Measurements from ENCODE around the gene RPS6KA6.
"Not testable (repeated sequence)": the region's sequence is repeated elsewhere in the genome, so short reads cannot be mapped to it uniquely, and the experiment has no call there.

The RPS6KA6 gene

DNA sequence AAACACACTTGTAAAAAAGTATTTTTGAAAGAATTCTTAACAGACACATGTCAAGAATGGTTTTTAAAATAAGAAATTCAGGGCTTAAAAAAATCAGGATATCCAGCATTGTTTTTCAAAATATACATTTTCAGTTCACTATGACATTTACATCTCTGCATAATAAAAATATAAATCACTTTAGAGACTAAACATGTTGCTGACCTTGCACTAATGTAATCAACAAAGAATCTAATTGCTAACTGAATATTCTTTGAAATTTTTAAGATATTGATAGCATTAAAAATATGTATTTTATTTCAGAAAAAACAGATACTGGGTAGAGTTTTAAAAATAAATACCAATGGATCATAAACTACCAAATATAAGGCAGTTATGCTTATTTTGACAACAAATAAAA is 26.4 kb downstream of the RPS6KA6 start:
- DNase-seq, result no peak

DNA sequence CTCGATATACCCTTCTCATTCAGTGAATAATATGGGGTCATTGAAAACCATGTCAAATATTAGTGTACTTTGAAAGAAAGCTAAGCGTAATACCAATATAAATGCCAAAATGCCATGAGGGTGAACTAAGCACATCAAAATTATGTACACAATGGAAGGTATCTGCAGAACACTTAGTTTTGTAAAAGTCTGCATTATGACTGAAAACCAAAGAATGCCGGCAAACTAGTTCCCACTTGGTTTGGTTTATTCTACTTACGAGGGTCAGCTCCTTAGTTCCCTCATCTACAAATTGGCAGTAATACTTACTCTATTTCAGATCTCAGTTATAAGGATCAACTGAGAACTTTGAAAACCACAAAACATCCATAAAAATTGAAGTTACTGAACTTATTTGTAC is 27.3 kb downstream of the RPS6KA6 start:
- no peak for DNase-seq

DNA sequence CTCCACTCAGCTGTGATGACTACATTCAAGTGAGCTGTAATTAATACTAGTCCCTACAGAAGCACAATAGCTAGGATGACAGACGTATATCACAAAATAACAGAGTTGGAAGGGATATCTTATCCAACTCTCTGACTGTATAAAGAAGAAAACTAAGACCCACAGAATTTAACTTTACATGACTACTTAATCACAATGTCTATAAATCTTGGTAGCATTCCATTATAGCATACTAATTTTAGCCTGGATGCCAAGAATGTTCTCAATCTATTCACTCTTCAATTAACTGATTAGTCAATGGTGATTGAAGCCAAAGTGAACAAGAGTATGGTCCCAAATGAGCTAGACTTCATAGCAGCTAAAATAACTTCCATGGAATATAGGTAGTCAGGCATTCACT is 31.2 kb downstream of the RPS6KA6 start:
- DNase-seq, result peak; percentile 24

DNA sequence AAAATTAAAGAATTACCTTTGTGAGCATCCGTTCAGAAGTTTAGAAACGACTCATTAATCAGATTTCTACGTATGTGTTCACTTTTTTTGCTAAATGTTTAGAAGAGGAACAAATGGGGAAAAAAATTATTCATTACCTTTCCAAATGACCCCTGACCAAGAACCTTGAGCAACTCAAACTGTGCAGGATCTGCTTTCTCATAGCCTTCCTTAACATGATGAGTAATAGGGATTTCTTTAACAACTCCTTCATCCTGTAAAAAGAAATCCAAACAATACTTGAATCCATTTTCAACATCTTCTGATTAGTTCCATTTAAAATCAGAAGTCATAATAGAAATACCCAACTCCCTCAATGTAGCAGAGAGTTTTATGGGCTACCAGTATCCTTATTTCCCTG is 32.1 kb downstream of the RPS6KA6 start:
- no peak for DNase-seq

DNA sequence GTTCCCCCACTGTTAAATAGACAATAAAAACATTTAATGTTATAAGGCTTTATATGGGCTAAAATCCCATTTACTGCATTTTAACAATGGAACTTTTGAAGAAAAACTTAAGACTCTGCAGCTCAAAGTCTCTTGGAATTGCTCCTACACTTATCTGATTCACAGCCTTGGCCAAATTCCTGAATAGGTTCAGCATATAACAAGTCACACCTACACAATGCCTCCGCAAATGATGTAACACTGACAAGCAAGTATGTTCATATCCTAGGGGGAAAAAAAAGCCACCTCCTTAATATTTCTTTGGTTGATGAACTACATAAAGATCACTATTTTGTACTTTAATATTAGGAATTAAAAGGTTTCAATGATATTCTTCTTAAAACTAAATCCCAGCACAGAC is 34.5 kb downstream of the RPS6KA6 start:
- no peak for DNase-seq

DNA sequence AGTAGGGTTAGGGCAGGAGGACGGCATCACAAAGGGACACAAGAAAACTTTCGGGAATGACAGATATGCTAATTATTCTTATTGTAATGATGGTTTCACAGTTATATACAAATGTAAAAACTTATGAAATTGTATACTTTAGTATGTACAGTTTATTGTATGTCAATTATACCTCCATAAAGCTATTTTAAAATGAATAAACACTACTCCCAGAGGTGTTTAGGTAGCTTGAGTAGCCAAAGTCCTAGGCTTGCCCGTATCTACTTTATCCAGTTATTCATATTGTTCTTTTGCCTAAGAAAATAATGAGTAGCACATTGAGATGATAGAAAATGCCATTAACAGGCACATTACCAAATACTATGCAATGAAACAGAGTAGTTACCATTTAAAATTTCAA is 43.0 kb downstream of the RPS6KA6 start:
- no peak for DNase-seq

DNA sequence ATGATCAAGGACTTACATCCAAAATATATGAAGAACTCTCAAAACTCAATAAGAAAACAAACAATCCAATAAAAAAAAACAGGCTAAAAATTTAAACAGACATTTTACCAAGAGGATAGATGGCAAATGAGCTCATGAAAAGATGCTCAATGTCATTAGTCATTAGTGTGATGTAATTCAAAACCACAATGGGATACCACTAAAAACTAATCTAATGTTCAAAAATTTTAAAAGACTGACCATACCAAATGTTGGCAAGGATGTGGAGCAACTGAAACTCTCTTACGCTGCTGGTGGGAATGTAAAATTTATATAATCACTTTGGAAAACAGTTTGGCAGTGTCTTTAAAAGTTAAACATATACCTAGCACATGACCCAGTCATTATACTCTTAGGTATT is 43.7 kb downstream of the RPS6KA6 start:
- no peak for DNase-seq

DNA sequence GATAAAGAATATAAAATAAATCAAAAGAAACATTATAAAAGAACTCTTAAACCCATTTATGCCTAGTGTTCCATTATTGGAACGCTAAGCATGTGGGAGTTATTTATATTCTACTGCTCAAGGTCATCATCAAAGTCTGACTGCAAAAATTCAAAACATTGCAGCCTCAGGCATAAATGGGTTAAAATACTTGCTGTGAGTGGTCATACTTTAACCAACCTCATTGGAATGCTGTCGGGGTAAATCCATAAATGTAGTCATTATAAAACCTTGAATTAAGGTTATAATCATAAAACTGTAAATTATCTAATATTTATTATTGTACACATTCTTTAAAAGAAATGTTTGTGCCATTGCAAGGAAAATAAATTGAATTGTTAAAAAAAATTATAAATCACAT is 55.0 kb downstream of the RPS6KA6 start:
- DNase-seq, result peak; percentile 21

DNA sequence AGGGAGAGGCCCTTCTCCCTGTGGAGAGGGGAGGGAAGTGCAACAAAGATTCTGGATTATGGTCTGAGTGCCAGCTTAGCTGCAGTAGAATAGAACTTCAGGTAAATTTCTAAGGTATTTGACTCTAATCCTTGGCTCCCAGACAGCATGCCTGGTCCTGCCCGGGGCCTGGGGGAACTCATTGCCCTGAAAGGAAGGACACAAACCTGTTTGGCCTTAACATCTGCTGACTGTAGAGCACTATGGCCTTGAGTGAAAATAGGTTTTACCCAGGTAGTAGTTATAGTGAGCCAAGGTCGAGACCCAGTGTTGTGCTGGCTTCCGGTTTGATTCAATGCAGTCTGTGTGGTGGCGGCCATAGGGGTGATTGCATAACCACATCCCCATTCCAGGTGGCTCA is 64.4 kb downstream of the RPS6KA6 start:
- no peak for DNase-seq

DNA sequence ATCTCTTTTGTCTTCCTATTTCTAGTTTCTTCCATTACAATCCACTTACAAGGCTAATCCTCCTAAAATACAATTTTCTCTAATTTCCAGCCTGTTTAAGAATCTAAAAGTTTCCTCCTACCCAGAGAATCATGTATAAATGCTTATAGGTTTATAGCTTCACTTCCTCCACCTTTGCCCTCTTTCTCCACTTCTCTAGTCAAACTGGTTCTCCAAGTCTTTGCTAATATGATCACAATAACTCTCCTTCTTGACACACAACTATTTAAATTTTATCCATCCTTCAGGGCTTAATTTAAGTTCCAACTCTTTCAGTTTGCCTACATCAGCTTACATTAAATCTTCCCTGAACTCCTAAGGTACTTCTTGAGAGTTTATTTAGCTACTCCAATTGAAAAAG is 69.2 kb downstream of the RPS6KA6 start:
- DNase-seq, result no peak

DNA sequence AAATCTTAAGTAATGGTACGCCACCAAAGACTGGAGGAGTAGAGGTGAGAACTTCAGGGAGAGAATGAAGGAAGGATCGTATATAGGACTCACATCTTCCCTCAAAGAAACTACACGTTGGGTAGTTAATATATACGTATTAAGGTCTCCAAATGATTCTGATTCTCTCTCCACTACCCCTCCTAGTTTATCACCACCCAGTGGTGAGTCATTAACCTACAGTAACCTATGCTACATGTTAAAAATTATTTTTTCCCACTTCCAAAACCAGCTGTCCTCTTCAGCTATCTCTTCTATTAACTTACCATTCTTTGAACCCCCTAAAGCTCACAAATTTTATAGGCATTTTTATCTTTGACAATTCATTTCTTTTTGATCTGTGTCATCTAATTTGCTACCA is 69.7 kb downstream of the RPS6KA6 start:
- no peak for DNase-seq

DNA sequence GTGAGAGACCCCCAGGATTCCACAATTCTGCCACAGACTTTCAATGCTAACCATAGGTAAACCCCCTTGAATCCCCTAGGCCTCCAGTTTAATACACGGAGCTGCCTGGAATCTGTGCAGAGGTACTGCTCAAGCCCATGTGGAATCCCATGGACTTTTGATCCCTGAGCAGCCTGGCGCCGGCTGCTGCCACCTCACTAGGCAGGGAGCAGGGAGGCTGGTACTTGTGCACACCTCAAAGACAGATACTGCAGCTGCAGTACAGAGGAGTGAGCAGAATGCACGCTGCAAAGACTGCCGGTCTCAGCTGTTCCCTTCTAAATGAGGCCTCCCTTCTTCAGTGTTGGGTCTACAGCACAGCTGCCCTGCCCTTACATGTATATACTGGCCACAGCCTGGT is 79.4 kb downstream of the RPS6KA6 start:
- DNase-seq, result no peak

DNA sequence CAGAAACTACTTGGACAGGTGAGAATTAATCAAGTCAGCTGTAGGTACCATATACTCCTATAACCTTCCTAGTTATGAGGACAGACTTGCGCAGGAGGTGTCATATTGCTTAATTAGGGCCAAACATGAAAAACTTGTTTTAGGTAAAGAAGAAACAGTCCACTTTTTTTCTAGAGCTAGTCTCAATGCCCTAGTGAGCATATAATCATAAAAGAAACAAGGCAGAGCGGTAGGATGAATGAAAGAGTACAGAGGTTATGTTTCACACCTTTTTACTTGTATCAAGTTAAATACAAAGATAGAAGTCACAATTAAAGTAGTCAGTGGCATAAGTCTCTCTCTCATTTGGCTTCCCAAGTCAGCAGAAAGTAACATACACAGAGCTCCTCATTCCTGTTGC is 88.9 kb downstream of the RPS6KA6 start:
- DNase-seq, result no peak

DNA sequence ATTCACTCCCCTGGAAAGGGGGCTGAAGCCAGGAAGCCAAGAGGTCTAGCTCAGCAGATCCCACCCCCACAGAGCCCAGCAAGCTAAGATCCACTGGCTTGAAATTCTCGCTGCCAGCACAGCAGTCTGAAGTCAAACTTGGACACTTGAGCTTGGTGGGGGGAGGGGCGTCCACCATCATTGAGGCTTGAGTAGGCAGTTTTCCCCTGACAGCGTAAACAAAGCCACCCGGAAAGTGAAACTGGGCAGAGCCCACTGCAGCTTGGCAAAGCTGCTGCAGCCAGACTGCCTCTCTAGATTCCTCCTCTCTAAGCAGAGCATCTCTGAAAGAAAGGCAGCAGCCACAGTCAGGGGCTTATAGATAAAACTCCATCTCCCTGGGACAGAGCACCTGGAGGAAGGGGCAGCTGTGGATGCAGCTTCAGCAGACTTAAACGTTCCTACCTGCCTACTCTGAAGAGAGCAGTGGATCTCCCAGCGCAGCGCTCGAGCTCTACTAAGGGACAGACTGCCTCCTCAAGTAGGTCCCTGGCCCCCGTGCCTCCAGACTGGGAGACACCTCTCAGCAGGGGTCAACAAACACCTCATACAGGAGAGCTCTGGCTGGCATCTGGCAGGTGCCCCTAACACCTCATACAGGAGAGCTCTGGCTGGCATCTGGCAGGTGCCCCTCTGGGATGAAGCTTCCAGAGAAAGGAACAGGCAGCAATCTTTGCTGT is 108.4 kb downstream of the RPS6KA6 start:
- DNase-seq, result not testable (repeated sequence)

DNA sequence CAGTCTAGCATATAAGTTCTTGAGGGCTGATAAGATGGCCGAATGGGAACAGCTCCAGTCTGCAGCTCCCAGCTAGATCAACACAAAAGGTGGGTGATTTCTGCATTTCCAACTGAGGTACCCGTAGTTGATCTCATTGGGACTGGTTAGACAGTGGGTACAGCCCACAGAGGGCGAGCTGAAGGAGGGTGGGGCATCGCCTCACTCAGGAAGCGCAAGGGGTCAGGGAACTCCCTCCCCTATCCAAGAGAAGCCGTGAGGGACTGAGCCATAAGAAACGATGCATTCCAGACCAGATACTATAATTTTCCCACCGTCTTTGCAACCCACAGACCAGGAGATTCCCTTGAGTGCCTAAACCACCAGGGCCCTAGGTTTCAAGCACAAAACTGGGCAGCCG is 109.0 kb downstream of the RPS6KA6 start:
- DNase-seq, result no peak

DNA sequence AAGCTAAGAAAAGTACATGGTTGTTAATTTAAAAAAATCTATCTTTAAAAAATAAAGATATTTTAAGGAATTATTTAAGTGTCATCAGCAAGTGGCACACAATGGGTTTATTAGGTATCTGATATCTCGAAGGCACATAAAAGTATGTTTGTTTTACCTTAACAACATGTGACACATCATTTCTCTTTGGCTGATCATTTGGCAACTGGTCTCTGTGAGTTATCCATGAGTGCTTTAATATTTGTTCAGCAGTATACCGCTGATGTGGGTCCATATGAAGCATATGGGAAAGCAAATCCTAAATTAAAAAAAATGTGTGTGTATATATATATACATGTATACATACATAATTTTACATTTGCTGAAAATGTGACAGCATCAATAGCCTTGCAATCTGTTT is 123.2 kb downstream of the RPS6KA6 start:
- no peak for DNase-seq

DNA sequence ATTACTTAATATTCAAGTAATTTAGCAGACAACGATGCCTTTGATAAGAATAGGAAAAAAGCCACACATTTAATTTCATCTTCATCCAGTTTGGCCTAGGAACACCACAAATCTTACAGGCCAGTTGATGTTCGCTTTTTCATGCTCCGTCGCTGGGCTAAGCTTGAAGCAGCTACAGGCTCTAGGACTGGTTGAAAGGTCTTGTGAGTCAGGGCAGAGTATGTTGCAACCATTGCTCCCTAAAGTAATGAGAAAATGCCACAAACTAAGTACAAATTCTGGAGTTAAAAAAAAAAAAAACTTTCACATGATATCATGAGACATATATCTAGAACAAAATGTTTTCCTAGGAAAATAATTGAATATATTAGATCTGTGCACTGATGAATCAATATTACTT is 123.8 kb downstream of the RPS6KA6 start:
- peak; percentile 3 for DNase-seq

DNA sequence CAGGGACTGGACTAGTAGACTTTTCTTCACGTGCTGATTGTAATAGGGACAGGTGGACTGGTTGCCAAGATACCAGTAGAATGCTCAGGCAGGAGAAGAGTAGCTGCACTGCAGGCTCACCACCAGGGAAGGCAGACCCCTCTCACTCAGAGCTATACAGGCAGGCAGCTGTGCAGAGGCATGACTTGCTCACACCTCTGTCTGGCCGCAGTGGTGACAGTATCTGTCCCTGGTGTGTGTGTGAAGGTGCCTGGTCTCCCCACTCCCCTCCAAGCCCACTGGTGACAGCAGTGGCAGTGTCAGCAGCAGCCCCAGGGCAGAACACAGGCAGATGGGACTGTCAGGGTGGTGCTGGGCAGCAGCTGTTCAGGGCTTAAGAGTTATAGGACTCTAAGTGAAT is 140.7 kb downstream of the RPS6KA6 start:
- DNase-seq, result no peak

DNA sequence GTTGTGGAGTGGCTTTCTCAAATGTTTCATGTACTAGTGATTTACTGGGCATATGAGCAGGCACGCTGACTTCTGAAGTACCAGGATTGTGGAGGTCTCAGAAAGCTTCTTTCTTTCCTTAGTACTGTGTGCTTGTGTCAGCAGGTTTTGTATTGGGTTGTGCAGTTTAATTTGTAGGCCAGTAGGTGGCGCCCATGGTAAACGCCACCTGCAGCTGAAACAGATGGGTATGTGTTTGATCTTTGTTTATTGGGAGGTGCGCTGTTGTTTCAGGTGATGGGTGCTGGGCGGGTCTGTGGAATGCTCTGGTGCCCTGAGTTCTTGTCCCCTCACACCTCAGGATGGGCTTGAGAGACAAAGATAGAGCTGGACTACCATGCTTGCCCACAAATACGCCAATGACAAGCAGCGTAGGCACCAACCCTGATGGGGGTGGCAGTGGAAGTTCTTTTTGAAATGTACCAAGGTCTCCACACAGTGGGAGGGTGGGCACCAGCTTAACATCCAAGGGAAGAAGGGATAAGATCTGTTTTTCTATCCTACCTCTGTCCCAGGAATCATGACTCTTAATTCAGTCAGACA is 141.5 kb downstream of the RPS6KA6 start:
- peak; percentile 23 for DNase-seq

DNA sequence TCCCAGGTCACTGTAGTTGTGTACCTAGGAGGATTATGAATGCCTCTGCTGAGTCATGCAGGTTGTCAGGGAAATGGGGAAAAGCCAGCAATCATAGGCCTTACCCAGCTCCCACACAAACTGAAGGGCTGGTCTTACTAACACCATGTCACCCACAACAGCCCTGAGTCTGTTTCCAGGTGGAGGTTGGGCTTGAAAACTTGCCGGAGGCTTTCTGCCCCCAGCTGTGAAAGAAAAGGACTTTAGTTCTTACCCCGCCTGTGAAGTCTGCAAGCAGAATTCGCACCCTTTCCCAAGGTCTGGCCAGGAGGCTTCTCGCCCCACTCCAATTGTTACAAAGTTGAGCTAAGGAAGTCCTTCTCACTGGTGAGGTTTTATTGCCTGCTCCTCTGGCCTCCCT is 143.9 kb downstream of the RPS6KA6 start:
- no peak for DNase-seq
